HG02970 (cell line): ENCODE results near the gene FBLL1.
"Not testable (repeated sequence)": the region's sequence is repeated elsewhere in the genome, so short reads cannot be mapped to it uniquely, and the experiment has no call there.

Experiments used
- ATAC-seq: cut with Tn5 transposase; IDR thresholded peaks from one replicate; pipeline ENCODE4 v1.9.1; 2021; ENCODE audit warnings: mild to moderate bottlenecking, moderate library complexity, moderate number of reproducible peaks; ENCODE audit not compliant: unreplicated experiment, low FRiP score

Gene FBLL1

GRCh38 chr5:168528521-168529373 is at the start of gene FBLL1:
TSS of gene FBLL1 (plus strand) at chr5:168529305. CDS start at chr5:168529505, 200 bp downstream.
- no peak for ATAC-seq

DNA sequence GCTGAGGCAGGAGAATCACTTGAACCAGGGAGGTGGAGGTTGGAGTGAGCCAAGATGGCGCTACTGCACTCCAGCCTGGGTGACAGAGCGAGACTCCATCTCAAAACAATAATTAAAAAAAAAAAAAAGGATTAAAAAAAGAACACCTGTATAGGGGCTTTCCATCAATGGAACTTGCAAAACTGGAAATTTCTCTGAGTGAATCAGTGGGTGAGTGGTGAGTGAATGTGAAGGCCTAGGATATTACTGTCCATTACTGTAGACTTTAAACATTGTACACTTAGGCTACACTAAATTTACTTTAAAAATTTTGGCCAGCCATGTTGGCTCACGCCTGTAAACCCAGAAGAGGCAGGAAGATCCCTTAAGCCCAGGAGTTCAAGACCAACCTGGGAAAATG is 48.5 kb upstream of the FBLL1 start:
- ATAC-seq, result no peak

DNA sequence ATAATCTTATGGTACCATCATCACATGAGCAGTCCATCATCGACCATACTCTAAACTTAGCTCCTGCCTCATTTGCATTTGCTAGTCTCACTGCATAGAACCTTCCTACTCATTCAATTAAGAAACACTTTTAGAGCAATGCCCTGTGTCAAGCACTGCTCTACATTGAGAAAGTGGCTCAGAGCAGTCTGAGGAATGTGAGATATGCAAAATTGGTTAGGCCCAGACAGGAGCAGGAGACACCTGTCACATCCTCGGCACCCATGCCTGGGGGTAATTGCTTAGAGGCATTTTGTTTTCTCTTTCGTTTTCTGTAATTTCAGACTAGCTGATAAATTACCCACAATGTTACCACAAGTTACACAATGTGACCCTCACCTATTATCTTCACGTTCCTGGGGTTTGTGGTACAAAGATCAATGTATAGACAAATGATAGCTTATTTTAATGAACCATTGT is 47.7 kb upstream of the FBLL1 start:
- peak; percentile 79 for ATAC-seq

- ATAC-seq, result no peak
Measured at GRCh38 chr5:168482361-168482760, 46.7 kb upstream of the FBLL1 start.

DNA sequence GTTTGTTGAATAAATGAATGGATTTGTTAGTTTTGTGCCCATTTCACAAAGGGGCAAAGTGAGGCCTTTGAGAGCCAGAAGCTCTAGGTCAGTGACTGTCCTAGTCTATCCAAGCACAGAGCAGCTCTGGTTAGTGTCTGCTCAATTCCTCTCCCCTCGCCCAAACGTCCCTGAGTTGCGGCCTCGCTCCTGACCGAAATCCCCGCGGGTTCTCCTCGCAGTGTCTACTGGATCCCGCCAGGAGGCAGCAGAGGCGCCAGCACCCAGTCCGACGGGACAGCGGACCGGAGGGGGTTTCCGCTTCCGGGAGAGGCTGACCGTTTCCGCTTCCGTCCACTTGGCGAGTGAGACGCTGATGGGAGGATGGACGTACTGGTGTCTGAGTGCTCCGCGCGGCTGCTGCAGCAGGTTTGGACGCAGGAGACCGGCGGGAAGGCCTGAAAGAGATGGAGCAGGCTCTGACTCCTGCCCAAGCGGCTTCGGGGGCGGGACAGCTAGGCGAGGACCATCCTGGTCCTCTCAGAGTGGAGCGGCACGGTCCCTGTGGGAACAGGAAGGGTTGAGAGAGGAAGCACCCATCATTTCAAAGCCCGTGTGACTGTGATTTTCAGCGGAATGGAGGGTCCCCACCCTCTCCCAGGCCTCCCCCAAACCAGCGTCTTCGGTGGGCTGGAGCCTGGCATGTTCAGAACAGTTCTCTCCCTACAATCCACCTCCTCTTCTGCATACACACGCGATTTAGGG is 42.8 kb upstream of the FBLL1 start, which contains the start of gene RARS1:
RARS1 (plus strand) TSS at position 336 of the 744 bp plus-strand sequence; CDS start at position 364, 28 bp downstream.
- peak; percentile 90 for ATAC-seq

- no peak for ATAC-seq
Measured at GRCh38 chr5:168489059-168489458, 40.0 kb upstream of the FBLL1 start.

GRCh38 chr5:168494057-168494555 is 35.0 kb upstream of the FBLL1 start:
- ATAC-seq, result no peak

- no peak for ATAC-seq
Measured at GRCh38 chr5:168502563-168503237, 26.4 kb upstream of the FBLL1 start.

DNA sequence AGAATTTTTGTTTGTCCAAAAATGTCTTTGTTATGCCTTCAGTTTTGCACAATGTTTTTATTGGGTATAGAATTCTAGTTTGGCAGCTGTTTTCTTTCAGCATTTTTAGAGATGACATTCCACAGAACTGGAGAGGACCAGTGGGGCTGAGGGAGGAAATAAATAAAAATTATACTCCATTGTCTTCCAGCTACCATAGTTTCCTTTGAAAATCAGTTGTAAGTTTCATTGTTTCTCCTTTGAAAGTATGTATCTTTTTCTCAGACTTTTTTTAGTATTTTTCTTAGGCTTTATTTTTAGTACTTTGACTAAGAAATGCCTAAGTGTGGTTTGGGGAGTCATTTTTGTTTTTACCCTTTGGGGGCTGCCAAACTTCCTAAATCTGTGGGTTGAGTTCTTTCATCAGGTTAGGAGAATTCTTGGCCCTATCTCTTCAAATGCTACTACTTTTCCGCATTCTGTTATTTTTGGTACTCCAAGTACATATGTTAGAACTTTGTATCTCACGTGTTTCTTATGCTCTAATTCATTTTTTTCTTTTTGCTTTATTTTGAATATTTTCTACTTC is 15.2 kb upstream of the FBLL1 start:
- no peak for ATAC-seq

GRCh38 chr5:168525856-168526255 is 3.2 kb upstream of the FBLL1 start:
- ATAC-seq, result no peak

DNA sequence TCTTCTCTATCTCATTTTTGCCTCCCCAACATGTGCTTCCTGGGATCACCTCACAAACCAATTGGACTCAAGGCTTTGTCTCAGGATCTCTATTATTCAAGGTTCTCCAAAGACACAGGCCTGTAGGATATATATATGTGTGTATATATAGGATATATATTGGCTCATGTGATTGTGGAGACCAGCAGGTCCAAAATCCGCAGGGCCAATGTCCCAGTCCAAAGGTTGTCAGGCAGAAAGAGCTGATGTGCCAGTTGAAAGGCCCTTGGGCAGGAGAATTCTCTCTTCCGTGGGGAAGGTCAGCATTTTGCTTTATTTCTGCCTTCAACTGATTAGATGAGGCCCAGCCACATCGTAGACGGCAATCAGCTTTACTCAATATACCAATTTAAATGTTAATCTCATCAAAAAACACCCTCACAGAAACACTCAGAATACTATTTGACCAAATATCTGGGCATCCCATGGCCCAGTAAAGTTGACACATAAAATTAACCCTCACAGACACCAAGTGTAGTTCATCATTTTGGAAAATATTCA is 1.3 kb upstream of the FBLL1 start:
- ATAC-seq, result no peak

- ATAC-seq, result no peak
Measured at GRCh38 chr5:168529374-168530234, 499 bp downstream of the FBLL1 start.

DNA sequence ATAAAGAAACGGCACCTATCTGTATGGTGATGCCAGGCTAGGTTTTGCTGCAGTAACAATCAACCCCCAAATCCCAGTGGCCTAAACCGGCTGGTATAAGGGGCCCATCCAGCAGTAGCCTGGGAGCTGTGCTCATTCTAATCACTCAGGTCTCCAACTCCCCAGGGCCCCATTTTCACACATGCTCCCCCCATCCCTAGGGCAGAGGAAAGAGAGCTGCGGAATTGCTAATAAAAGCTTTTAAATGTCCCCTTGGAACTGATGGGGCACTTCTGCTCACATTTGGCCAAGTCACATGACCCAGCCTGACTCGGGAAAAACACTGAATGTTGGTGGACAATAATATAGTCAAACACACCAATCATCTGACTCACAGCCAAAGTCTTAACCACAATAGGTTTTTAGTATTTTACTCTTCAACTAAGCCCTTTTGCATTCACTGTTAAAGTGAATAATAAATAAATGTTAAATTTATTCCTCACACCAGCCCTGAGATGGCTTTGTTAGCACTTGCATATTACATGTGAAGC is 1.6 kb downstream of the FBLL1 start:
- ATAC-seq, result no peak

DNA sequence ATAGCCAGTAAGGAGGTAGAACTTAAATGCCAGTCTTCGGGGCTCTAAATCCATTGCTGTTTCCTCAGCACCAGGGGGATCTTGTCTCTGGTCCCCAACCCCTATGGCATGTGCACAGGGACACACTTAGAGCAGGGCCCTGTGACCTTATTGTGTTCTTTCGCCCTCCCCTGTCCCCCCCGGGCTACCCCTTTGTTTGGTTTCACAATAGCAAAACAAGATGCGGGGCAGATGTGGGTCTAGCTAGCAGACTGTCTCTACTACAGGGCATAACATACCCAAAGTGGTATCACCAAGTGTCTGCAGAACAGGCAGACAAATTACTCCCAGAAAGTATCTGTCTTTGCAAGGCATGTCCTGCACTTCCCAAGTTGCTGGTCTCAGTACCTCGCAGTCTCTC is 2.1 kb downstream of the FBLL1 start:
- ATAC-seq, result no peak

GRCh38 chr5:168531987-168532864 is 3.1 kb downstream of the FBLL1 start:
- no peak for ATAC-seq

DNA sequence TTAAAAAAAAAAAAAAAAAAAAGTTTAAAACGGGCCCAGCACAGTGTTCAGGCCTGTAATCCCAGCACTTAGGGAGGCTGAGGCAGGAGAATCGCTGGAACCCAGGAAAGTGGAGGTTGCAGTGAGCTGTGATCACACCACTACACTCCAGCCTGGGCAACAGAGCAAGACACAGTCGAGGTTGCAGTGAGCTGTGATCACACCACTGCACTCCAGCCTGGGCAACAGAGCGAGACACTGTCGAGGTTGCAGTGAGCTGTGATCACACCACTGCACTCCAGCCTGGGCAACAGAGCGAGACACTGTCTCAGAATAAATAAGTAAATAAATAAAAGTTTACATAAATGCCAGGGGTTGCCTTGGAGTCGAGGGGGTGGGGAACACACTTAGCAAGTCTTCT is 5.2 kb downstream of the FBLL1 start:
- ATAC-seq, result not testable (repeated sequence)

DNA sequence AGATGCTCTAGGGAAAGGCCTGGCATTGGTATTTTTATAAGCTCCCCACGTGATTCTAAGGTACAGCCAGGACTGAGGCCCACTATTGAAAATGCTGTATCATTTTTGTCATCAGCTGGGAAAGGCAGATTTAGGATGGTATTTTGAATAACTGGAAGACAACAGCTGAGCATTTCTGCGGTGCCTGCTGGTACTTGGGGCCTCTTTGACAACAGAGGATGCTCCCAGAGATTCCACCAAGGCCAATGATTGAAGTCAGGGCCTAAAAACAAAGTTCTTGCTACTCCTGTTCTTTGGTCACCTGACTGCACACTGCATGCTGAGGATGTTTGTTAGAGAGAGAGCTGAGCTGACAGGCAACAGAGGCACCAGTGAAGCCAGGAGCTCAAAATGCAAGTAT is 8.1 kb downstream of the FBLL1 start:
- ATAC-seq, result no peak

DNA sequence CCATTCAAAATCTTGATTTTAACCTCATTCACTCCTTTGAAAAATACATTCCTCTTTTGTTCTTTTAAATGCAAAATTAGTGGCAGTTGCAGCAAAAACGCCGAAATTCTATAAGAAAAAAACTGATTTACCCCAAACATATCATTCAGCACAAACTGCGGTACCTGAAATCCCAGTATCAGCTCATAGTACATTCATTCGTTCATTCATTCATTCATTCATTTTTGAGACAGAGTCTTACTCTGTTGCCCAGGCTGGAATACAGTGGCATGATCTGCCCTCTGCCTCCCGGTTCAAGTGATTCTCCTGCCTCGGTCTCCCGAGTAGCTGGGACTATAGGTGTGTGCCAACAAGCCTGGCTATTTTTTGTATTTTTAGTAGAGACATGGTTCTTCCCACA is 20.4 kb downstream of the FBLL1 start:
- ATAC-seq, result no peak
